Fibroblast of lung (primary cell): ENCODE measurements around the gene ACADL.

Experiments used
- EZH2 ChIP-seq: IDR thresholded peaks from 2 replicates; pipeline ENCODE4 v1.5.1; 2012; ENCODE audit warnings: low read length, control low read depth, mild to moderate bottlenecking; ENCODE audit errors: missing control alignments
- TF ChIP-seq, protein P1 (sequence below), 2 donors: IDR thresholded peaks in 1 of 2; conservative IDR thresholded peaks in 1 of 2; 1 replicate in 1 of 2; 2 replicates in 1 of 2; pipeline ENCODE4 v1.5.1; 2011 to 2012; ENCODE audit warnings: low read length in 2 of 2, control low read depth in 1 of 2, inconsistent platforms in 1 of 2, low read depth in 1 of 2, mild to moderate bottlenecking in 1 of 2

DNA sequence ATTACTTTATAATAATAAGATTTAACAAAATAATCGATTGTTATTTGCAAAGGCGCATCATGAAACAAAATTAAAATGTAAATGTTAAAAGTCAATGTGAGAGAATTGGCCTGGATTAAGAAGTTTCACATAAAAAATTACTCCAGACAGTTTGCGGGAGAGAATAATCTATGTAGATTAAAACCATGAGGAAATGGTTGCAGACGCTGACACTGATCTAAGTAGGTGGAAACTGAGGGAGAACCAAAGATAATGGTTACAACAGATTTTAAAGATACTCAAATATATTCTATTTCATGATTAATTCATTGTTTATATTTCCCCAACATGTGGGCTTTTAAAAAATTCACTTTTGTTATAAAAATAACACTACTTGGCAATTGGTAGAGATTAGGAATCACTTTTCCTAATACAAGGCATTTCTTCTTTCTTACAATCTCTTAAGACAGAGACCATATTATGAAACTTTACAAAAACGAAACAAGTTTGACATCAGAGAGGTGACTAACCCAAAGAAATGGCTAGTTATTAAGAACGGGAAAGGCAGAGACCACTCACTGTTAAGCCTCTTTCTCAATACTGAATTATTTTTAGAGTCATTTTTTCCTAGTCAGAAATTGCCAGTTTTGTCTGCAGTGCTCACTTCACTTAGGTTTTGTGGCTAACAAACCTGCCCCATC, 55.6 kb downstream of the ACADL start:
- TF ChIP-seq, protein P1, sequence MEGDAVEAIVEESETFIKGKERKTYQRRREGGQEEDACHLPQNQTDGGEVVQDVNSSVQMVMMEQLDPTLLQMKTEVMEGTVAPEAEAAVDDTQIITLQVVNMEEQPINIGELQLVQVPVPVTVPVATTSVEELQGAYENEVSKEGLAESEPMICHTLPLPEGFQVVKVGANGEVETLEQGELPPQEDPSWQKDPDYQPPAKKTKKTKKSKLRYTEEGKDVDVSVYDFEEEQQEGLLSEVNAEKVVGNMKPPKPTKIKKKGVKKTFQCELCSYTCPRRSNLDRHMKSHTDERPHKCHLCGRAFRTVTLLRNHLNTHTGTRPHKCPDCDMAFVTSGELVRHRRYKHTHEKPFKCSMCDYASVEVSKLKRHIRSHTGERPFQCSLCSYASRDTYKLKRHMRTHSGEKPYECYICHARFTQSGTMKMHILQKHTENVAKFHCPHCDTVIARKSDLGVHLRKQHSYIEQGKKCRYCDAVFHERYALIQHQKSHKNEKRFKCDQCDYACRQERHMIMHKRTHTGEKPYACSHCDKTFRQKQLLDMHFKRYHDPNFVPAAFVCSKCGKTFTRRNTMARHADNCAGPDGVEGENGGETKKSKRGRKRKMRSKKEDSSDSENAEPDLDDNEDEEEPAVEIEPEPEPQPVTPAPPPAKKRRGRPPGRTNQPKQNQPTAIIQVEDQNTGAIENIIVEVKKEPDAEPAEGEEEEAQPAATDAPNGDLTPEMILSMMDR (conservative IDR thresholded peaks at IDR 0.05 in 1 of 2, IDR thresholded peaks at IDR 0.05 in 1 of 2; ENCODE audit: low read depth in 1 of 2, low read length in 2 of 2): no peak
- TF ChIP-seq EZH2: no peak
